ENCODE data around the gene FOXF2.

DNA sequence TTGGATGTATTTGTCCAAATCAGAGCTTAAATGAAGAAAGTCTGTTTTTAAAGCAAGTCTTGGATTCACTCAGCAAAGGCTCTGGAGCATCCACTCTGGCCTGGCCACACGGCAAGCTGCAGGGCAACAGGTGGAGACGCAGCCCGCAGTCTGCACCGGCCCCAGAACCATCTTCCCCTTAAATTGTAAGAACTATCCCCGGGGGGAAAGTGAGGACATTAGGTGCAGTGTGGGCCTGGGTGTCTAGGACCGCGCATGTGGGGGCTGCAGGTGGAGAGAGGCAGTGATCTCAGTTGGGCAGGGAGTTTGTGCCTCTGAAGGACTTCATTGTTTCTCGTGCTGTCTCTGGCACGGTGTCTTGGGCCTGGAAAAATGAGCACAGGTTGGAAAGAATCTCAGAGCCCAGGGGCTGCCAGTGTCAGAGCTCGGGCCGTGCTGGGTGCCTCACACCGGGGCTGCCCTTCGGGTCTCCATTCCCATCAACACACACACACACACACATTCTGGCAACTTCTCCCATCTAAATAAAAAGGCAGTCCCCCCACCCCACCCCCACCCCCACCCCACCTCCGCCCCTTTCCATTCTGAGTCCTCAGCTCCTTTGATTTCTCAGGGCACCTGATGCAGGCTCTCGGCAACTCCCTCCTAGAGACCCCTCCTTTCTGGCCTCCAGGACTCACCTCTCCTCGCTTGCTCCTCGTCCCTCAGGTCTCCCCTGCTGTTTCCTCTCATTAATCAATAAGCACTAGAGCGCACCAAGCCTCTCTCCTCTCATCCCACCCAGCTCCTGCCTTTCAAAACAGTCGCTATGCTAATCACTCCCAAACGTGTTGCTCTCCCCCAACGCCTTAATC lies 48.4 kb downstream of the FOXF2 start:
- no peak for TF ChIP-seq CTCF (IDR thresholded peaks at IDR 0.05)
- no peak for TF ChIP-seq POLR2A (IDR thresholded peaks at IDR 0.05)

Data from adrenal gland (tissue), 5 donors.